ENCODE results near the gene ZNF302.
A peak's percentile ranks its signal among the peaks of the same experiment; 100 is the strongest.

The ZNF302 gene

DNA sequence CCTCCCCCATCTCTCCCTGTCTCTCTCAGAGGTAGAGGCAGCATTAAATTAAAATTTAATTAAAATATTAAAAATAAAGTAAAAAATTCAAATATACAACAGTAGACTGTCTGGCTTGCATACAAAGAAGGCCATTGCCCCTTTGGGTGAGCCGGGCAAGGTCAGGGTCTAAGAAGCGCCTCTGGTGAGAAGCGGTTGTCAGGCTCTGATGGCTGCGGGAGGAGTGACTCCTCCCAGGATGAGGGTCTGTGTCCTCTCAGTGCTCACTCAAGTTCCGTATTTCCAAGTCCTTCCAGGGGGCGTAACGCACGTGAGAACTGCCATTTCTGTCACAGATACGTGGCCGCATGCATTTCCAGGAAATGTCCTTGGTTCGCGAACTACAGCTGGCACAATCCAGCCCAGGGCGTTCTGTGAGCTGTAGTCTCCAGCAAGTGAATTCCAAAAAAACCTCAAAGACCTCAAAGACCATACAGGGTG is 55.8 kb downstream of the ZNF302 start:
- DNase-seq, result peak; percentile 48

DNA sequence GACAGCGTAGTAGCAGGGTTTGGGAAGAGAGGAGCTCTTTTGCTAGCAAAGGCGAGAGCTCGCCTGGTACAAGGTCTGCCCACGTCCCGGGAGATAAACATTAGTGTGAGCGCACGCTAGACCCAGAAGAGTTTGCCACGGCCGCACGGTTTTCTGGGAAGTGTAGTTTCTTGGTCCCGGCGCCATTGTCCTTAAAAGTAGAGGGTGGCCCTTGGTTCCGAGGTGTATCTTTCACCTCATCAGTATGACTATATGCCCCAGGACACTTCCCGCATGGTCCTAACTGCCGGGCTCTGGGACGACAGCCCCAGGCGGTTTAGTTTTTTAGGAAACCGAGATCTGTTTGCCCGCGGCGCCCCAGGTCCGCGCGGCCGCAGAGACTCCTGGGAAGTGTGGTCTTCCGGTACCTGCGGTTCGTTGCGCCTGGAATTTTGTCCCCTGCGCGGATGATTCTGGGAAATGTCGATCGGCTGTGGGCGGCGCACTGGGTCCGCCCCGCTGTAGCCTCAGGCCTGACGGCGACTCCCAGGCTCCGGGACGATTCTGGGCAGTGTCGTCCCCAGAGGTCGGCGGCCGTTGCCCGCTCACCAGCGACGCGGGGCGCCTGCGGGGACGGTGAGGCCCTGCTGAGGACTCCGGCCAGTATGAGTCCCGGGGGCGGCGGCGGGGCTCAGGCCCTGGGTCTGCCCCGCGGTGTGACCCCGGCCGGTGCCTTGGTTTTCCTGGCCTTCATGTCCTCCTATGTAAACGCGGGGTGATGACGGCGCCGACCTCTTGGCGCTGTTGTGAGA is 56.5 kb downstream of the ZNF302 start, which contains the start of gene ZNF181:
TSS of gene ZNF181 (plus strand) at position 498 of the 791 bp plus-strand sequence. CDS start 795 bp downstream, outside the sequence.
- peak; percentile 65 for DNase-seq

DNA sequence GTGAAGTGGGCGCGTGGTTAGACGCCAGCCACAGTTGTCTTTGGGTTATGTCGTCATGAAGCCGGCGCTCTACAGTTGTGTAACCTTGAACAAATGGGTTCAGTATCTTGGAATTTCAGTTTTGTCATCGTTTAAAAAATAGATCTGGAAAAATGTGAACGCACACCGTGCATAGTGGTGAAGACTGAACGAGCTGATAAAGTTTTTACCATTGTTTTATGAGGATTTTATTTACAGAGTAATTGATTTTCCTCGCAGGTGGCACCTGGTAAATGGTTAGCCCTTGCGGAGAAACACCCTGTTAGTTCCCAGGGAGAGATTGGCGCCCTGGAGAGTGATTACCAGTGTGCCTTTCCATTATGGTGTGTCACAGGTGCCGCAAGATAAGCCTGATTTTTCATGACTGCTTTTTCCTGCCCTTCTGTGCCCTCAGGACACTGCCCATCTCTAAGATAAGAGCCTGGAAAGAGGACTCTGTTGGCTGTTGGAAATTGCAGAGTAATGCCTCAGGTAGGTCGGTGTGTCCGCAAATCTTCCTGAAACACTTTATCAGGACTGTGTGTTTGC is 57.1 kb downstream of the ZNF302 start:
- no peak for DNase-seq
